OCI-LY7 (cell line): ENCODE data around the gene HSD3B1. TPM values are rescaled to one million over a fixed set of nuclear protein-coding genes. Genes with fewer than 3 reads are reported as not detected.
"Not testable (repeated sequence)": the region's sequence is repeated elsewhere in the genome, so short reads cannot be mapped to it uniquely, and the experiment has no call there.

Experiments
- BruUV-seq: library from RNA; stranded (reverse); fragments of 400-500 nt; replicated peaks from 2 replicates; lab custom pipeline; 2021; lab: Mats Ljungman, UMichigan
- CTCF ChIA-PET: fragments of 300-600 bp; sonication (Branson Sonifier 250); formaldehyde crosslinking; loops from one replicate; lab custom pipeline; 2022; ENCODE audit warnings: antibody characterized with exemption; ENCODE audit not compliant: unreplicated experiment; lab: Charles Lee
- POLR2A ChIA-PET: fragments of 300-600 bp; sonication (Branson Sonifier 250); formaldehyde crosslinking; loops from one replicate; lab custom pipeline; 2022; ENCODE audit warnings: antibody characterized with exemption; lab: Charles Lee
- DNase-seq: peaks from one replicate; pipeline ENCODE4 v3.0.0-alpha.2; 2015; ENCODE audit warnings: low spot score
- H2AFZ ChIP-seq: fragments of 200-600 bp; sonication (generic), shearing (Covaris generic); 2 replicates; pipeline ENCODE4 v1.6.1; 2014; ENCODE audit warnings: mild to moderate bottlenecking, antibody characterized with exemption, low read length, moderate library complexity
- H3K27ac ChIP-seq: fragments of 200-600 bp; sonication (generic); 2 replicates; pipeline ENCODE4 v1.5.1; 2014; ENCODE audit warnings: mixed run types, low read depth, mild to moderate bottlenecking, moderate library complexity, low read length, inconsistent platforms; ENCODE audit not compliant: poor library complexity, severe bottlenecking
- H3K36me3 ChIP-seq: fragments of 200-600 bp; sonication (generic); 2 replicates; pipeline ENCODE4 v1.6.1; 2014; ENCODE audit warnings: mild to moderate bottlenecking, antibody characterized with exemption, low read length, moderate library complexity, mixed read lengths; ENCODE audit not compliant: insufficient read depth
- H3K4me1 ChIP-seq: fragments of 200-600 bp; sonication (generic); 2 replicates; pipeline ENCODE4 v1.5.1; 2014; ENCODE audit warnings: mild to moderate bottlenecking, low read length; ENCODE audit not compliant: insufficient read depth, poor library complexity, severe bottlenecking
- H3K4me2 ChIP-seq: fragments of 200-600 bp; sonication (generic); 2 replicates; pipeline ENCODE4 v1.6.1; 2014; ENCODE audit warnings: mild to moderate bottlenecking, low read length
- H3K4me3 ChIP-seq: fragments of 200-600 bp; sonication (generic); 2 replicates; pipeline ENCODE4 v1.5.1; 2014; ENCODE audit warnings: mild to moderate bottlenecking, low read depth, low read length; ENCODE audit not compliant: poor library complexity, severe bottlenecking
- H3K79me2 ChIP-seq: fragments of 200-600 bp; sonication (generic); 2 replicates; pipeline ENCODE4 v1.6.1; 2016; ENCODE audit warnings: low read depth, mild to moderate bottlenecking, low read length, moderate library complexity, mixed read lengths; ENCODE audit not compliant: insufficient read depth
- H3K9me2 ChIP-seq: fragments of 200-600 bp; sonication (generic); 2 replicates; pipeline ENCODE4 v1.6.1; 2016; ENCODE audit warnings: mild to moderate bottlenecking, low read length, mixed read lengths; ENCODE audit not compliant: insufficient read depth
- H3K9me3 ChIP-seq: fragments of 200-600 bp; sonication (generic); 2 replicates; pipeline ENCODE4 v1.6.1; 2014; ENCODE audit warnings: mild to moderate bottlenecking, mixed run types, low read length, mixed read lengths
- H4K20me1 ChIP-seq: fragments of 200-600 bp; sonication (generic); 2 replicates; pipeline ENCODE4 v1.6.1; 2014; ENCODE audit warnings: mild to moderate bottlenecking, antibody characterized with exemption, low read length, moderate library complexity, mixed read lengths; ENCODE audit not compliant: insufficient read depth
- EZH2phosphoT487 ChIP-seq: fragments of 200-600 bp; sonication (generic); IDR thresholded peaks from 2 replicates; pipeline ENCODE4 v1.6.1; 2018; ENCODE audit warnings: low read depth, borderline replicate concordance, mild to moderate bottlenecking, mixed run types, antibody characterized with exemption, low read length, moderate library complexity, mixed read lengths
- intact Hi-C: fragments of 100-400 bp; cut with micrococcal nuclease; formaldehyde crosslinking; loops from one replicate; pipeline ENCODE4 v1.10.0; 2022; ENCODE audit not compliant: unreplicated experiment
- total RNA-seq, 2 experiments: library from RNA; depleted of rRNA in 1 of 2; stranded (reverse); fragments of >200 nt in 1 of 2; shearing (Covaris generic) in 1 of 2; gene quantifications; 2 replicates each; pipeline ENCODE4 v1.2.3, GENCODE V29; 2014 to 2022
- TF ChIP-seq, protein P1 (sequence below): fragments of 200-600 bp; sonication (generic); conservative IDR thresholded peaks from 2 replicates; pipeline ENCODE4 v1.5.1; 2014; ENCODE audit warnings: mild to moderate bottlenecking, antibody characterized with exemption, low read length, moderate library complexity, mixed read lengths

The HSD3B1 gene
- total RNA-seq, 2 experiments from 2014 or later, result not detected

DNA sequence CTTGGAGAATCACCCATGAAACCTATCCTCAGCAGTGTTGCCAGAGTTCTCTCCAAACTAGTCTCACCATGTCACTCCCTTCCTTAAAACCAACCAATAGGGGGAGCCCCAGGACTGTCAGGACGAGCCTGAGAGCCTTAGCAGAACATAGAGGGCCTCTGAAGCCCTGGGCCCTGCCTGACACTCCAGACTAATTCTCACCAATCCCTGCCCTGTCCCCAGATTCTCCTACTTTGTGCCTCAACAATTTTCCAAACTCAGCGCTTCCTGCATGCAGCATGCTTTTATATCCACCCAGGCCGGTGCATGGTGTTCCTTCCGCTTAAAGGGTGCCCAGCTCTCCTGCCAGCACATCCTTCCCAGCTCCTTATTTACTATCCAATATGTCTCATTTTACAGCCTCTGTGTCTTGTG is 42.7 kb downstream of the HSD3B1 start:
- CTCF ChIA-PET, result no interaction called here
- H3K4me3 ChIP-seq, result no peak overlapping the region
- POLR2A ChIA-PET, result no interaction called here
- TF ChIP-seq EZH2phosphoT487, result no peak
- TF ChIP-seq, protein P1, sequence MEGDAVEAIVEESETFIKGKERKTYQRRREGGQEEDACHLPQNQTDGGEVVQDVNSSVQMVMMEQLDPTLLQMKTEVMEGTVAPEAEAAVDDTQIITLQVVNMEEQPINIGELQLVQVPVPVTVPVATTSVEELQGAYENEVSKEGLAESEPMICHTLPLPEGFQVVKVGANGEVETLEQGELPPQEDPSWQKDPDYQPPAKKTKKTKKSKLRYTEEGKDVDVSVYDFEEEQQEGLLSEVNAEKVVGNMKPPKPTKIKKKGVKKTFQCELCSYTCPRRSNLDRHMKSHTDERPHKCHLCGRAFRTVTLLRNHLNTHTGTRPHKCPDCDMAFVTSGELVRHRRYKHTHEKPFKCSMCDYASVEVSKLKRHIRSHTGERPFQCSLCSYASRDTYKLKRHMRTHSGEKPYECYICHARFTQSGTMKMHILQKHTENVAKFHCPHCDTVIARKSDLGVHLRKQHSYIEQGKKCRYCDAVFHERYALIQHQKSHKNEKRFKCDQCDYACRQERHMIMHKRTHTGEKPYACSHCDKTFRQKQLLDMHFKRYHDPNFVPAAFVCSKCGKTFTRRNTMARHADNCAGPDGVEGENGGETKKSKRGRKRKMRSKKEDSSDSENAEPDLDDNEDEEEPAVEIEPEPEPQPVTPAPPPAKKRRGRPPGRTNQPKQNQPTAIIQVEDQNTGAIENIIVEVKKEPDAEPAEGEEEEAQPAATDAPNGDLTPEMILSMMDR, result peak; percentile 72
- BruUV-seq, result no TSS peak
- H3K79me2 ChIP-seq, result no peaks in the 10 kb centered on the region
- H3K36me3 ChIP-seq, result no peaks in the 10 kb centered on the region
- no peak overlapping the region for H3K27ac ChIP-seq
- H3K4me2 ChIP-seq, result no peak overlapping the region
- intact Hi-C loops, result no loop called here
- no peaks in the 10 kb centered on the region for H4K20me1 ChIP-seq
- peak; percentile 39 for DNase-seq
- no peaks in the 10 kb centered on the region for H3K4me1 ChIP-seq
- H3K9me2 ChIP-seq, result no peaks in the 10 kb centered on the region
- no peaks in the 10 kb centered on the region for H3K9me3 ChIP-seq
- no peak overlapping the region for H2AFZ ChIP-seq

DNA sequence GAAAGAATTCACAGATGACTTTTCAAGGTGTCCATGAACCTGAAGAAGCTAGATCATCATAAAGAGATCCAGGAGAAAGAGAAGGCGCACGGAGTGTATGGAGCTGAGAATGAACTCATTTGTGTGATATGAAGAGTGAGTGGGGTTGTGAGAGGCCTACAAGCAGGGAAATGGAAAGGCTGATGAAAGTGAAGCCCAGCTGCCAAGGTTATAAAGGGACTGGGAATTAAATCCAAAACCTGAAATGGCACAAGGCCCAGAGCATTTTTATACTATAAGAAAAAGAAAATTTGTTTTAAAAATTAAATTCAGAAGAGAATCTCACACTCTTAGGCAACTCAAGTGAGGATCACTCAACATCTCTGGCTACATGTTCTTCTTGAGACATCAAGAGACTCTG is 43.4 kb downstream of the HSD3B1 start:
- Histone ChIP-seq H3K4me3 (no peak overlapping the region), H3K79me2 (no peaks in the 10 kb centered on the region), H3K4me1 (no peaks in the 10 kb centered on the region), H3K4me2 (no peak overlapping the region), H3K27ac (no peak overlapping the region), H3K9me2 (no peaks in the 10 kb centered on the region), H2AFZ (no peak overlapping the region), H4K20me1 (no peaks in the 10 kb centered on the region), H3K36me3 (no peaks in the 10 kb centered on the region), H3K9me3 (no peaks in the 10 kb centered on the region)
- no peak for DNase-seq
- no peak for TF ChIP-seq EZH2phosphoT487
- ChIA-PET CTCF (no interaction called here), POLR2A (interaction anchor here (0.6 kb wide), 1 partner anchor 344 kb away, joined by 5 read pairs; no protein-coding TSS in a partner anchor)
- intact Hi-C loops, result no loop called here
- BruUV-seq, result no TSS peak

DNA sequence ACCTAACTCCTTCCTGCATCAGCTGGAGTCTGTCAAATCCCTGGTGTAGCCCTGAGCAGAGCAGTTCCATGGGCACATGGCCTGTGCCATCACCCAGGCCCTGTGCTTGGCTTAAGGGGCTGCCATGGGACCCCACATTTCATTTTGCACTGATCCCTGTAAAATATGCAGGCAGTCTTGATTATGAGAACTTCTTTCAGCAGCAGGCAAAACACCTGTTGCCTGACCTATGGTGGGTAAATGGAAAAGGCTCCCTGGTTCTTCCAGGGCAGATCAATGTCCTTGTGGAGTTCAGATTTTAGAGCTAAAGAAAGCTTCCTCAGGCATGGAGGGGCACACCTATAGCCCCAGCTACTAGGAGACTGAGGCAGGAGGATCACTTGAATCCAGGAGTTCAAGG is 44.2 kb downstream of the HSD3B1 start:
- Histone ChIP-seq H3K4me1 (no peaks in the 10 kb centered on the region), H3K36me3 (no peaks in the 10 kb centered on the region), H3K4me3 (no peak overlapping the region), H3K9me2 (no peaks in the 10 kb centered on the region), H4K20me1 (no peaks in the 10 kb centered on the region), H3K27ac (no peak overlapping the region), H3K9me3 (no peaks in the 10 kb centered on the region), H2AFZ (no peak overlapping the region), H3K79me2 (no peaks in the 10 kb centered on the region), H3K4me2 (no peak overlapping the region)
- TF ChIP-seq, protein P1, result no peak
- TF ChIP-seq EZH2phosphoT487, result no peak
- no TSS peak for BruUV-seq
- ChIA-PET CTCF (no interaction called here), POLR2A (interaction anchor here (0.6 kb wide), 1 partner anchor 343 kb away, joined by 5 read pairs; no protein-coding TSS in a partner anchor)
- no peak for DNase-seq
- intact Hi-C loops, result no loop called here

DNA sequence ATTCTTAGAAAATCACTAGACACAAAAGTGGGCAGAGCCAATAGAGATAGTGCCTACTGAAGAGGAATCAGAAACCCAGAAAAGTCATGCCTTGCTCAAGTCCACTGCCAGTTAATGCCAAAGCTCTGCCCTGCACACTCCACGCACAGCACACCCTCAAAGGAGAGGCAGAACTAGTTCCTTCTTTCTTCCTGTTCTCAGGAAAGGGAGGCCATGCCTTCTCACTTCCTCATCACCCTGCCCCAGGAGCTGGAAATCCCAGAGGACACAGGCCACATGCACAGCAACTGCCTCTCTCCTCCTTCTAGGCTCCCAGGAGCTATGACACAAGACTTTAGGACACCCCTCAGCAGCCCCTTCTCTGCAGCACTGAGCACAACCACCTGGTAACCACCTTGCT is 45.6 kb downstream of the HSD3B1 start:
- H3K4me3 ChIP-seq, H3K36me3 ChIP-seq, H4K20me1 ChIP-seq, H3K4me1 ChIP-seq, H3K4me2 ChIP-seq, POLR2A ChIA-PET, BruUV-seq, H3K27ac ChIP-seq, H3K9me2 ChIP-seq, intact Hi-C loops, CTCF ChIA-PET, H3K79me2 ChIP-seq, H3K9me3 ChIP-seq, DNase-seq, H2AFZ ChIP-seq: not testable (repeated sequence)

DNA sequence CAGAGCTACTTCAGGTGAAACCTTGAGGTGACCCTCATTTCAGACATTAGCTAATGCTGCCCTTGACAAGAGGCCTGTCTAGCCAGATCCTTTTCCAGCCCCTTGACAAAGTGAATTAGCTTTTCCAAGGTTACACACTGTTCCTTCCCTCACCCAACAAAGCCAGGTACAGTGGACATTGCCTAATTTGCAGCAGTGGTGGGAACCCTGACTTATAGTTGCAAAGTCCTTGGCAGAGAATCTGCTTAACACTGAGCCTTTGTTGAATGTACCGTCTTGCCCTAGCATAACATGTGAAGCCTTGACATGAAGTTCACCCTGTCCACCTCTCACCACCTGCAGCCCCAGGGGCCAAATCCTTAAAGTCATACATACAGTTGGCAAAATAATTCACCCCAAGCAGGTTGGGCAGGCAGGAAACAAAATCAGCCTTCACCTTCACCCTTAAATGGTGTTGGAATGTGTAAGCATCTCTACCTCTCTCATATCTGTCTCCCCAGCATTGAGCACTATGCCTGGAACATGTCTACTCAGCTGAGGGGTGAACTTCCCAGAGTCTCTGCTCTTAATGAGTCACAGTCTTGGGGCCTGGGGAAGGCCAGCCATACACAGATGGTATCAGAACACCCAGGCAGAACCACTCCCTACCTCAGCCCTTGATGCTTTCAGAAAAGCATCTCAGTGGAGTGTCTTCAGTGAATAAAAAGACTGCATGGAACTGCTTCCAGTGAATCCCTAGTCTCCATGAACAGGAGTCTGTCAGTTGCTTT is 46.5 kb downstream of the HSD3B1 start:
- DNase-seq, H3K4me1 ChIP-seq, H2AFZ ChIP-seq, intact Hi-C loops, POLR2A ChIA-PET, H3K4me3 ChIP-seq, H3K36me3 ChIP-seq, H3K27ac ChIP-seq, H3K4me2 ChIP-seq, CTCF ChIA-PET, BruUV-seq, H3K9me2 ChIP-seq, H4K20me1 ChIP-seq, H3K79me2 ChIP-seq, H3K9me3 ChIP-seq: not testable (repeated sequence)
